Activated B cell treated with CpG ODN at 0.5 μM for 24 hours (primary cell): Measurements from ENCODE around the gene HACD4. TPM values are rescaled to one million over a fixed set of nuclear protein-coding genes. Genes with fewer than 3 reads are reported as not detected.

ENCODE experiments used
- ATAC-seq: fragments of 200-7000 bp; cut with Tn5 transposase; one replicate; pipeline ENCODE4 v1.10.0; 2021; ENCODE audit warnings: low read depth, mild to moderate bottlenecking, moderate library complexity
- CTCF ChIA-PET: fragments of 350-600 bp; sonication (Branson Sonifier 250); formaldehyde crosslinking; loops from one replicate; lab custom pipeline; 2021; ENCODE audit warnings: antibody characterized with exemption; lab: Charles Lee
- POLR2A ChIA-PET: fragments of 350-600 bp; sonication (Branson Sonifier 250); formaldehyde crosslinking; loops from one replicate; lab custom pipeline; 2021; ENCODE audit warnings: antibody characterized with exemption; lab: Charles Lee
- DNase-seq: peaks from one replicate; pipeline ENCODE4 v3.0.0; 2022
- H3K27ac Mint-ChIP-seq: one replicate; pipeline ENCODE4 v1.8.0; 2020; ENCODE audit warnings: mixed read lengths
- H3K27me3 Mint-ChIP-seq: one replicate; pipeline ENCODE4 v1.8.0; 2021; ENCODE audit warnings: mixed read lengths
- H3K36me3 Mint-ChIP-seq: one replicate; pipeline ENCODE4 v1.8.0; 2021; ENCODE audit warnings: low read depth, mixed read lengths
- H3K4me1 Mint-ChIP-seq: one replicate; pipeline ENCODE4 v1.8.0; 2021; ENCODE audit warnings: mixed read lengths
- H3K4me3 Mint-ChIP-seq: one replicate; pipeline ENCODE4 v1.8.0; 2020; ENCODE audit warnings: mild to moderate bottlenecking, mixed read lengths
- H3K9me3 Mint-ChIP-seq: one replicate; pipeline ENCODE4 v1.8.0; 2020; ENCODE audit warnings: mixed read lengths
- intact Hi-C: fragments of 100-400 bp; cut with micrococcal nuclease; formaldehyde crosslinking; loops from one replicate; pipeline ENCODE4 v1.15.1; 2024
- total RNA-seq: library from RNA; stranded (reverse); gene quantifications from 2 replicates; pipeline ENCODE4 v1.2.3, GENCODE V29; 2022
- TF ChIP-seq, protein P1 (sequence below): fragments of 200-600 bp; IDR thresholded peaks from one replicate; pipeline ENCODE4 v1.8.0; 2022; ENCODE audit warnings: antibody characterized with exemption, mild to moderate bottlenecking

The HACD4 gene, protein sequence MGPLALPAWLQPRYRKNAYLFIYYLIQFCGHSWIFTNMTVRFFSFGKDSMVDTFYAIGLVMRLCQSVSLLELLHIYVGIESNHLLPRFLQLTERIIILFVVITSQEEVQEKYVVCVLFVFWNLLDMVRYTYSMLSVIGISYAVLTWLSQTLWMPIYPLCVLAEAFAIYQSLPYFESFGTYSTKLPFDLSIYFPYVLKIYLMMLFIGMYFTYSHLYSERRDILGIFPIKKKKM
- total RNA-seq = 3.3 and 4.1 TPM in 2 replicates

DNA sequence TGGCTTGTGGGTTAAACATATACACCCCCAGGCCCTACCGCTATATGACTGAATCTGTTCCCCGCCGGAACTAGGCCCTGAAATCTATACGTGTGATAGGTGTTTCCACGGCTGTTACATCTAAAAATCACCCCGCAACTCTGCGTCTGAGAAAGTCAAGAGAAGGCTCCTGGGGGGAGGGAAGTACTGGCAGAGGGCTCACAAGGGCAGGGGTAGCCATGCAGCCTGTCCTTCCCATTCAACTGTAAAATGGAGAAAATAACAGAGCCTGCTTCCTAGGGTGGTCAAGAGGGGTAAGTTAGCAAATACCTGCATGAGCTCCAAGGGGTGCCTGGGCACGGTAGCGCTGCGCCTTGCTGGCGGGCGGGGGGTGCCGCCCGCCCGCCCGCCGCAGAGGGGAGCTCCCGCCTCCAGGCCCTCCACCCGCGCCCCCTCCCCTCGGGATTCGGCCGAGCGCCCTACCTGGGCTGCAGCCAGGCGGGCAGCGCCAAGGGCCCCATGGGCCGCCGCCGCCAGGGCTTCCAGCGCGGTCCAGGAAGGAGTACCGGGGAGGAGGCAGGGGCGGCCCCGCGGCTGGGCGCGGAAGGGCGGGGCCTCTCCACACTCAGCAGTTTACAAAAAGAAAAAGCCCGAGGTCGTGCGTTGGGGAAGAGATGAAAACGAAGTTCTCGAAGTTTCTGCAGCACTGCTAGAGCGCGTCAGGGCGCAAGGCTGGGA is at the start of gene HACD4:
Gene HACD4 (minus strand): TSS at position 550 of the 717 bp plus-strand sequence. CDS start 50 bp downstream, at position 500.
- POLR2A ChIA-PET = interaction anchor here (1.4 to 1.6 kb wide), 2 partner anchors 9 to 13 kb away, joined by 5 read pairs; no protein-coding TSS in a partner anchor
- ATAC-seq (peak; percentile 78), DNase-seq (peak; percentile 59)
- CTCF ChIA-PET = no interaction called here
- H3K36me3 Mint-ChIP-seq = peaks cover 7% of the 10 kb centered on the region
- H3K4me1 Mint-ChIP-seq = peaks cover 17% of the 10 kb centered on the region
- intact Hi-C loops = loop anchor here (1.0 to 10.0 kb wide), 4 partner anchors 66 to 774 kb away; partner anchors contain the start of genes FOCAD, MLLT3 and MTAP
- TF ChIP-seq, protein P1, sequence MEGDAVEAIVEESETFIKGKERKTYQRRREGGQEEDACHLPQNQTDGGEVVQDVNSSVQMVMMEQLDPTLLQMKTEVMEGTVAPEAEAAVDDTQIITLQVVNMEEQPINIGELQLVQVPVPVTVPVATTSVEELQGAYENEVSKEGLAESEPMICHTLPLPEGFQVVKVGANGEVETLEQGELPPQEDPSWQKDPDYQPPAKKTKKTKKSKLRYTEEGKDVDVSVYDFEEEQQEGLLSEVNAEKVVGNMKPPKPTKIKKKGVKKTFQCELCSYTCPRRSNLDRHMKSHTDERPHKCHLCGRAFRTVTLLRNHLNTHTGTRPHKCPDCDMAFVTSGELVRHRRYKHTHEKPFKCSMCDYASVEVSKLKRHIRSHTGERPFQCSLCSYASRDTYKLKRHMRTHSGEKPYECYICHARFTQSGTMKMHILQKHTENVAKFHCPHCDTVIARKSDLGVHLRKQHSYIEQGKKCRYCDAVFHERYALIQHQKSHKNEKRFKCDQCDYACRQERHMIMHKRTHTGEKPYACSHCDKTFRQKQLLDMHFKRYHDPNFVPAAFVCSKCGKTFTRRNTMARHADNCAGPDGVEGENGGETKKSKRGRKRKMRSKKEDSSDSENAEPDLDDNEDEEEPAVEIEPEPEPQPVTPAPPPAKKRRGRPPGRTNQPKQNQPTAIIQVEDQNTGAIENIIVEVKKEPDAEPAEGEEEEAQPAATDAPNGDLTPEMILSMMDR = no peak
- H3K27me3 Mint-ChIP-seq = no peaks in the 10 kb centered on the region
- peak within 1 kb of the TSS; percentile 81 for H3K4me3 Mint-ChIP-seq
- H3K27ac Mint-ChIP-seq = peak within 1 kb of the TSS; percentile 70
- no peaks in the 10 kb centered on the region for H3K9me3 Mint-ChIP-seq

DNA sequence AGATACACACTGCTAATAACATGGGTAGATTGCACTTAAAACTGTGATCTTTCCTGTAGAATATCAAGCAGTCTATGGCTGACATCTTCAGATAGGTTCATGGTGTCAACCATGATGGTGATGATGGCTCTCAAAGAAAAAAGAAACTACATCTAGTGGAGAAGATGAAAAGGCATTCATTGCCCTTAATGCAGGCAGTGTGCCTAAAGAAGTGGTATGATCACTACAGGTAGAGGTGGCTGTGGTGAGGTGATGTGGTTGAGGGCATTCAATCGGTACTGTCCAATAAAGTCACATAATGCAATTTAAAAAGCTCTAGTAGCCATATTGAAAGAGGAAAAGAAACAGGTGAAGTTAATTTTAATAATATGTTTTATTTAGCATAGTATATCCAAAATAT is 49.4 kb upstream of the HACD4 start:
- intact Hi-C loops = no loop called here
- H3K4me3 Mint-ChIP-seq = no peak overlapping the region
- TF ChIP-seq, protein P1 = no peak
- ChIA-PET CTCF (no interaction called here), POLR2A (no interaction called here)
- ATAC-seq = no peak
- peaks cover 5% of the 10 kb centered on the region for H3K9me3 Mint-ChIP-seq
- H3K4me1 Mint-ChIP-seq = peaks cover 3% of the 10 kb centered on the region
- H3K27ac Mint-ChIP-seq = no peak overlapping the region
- no peaks in the 10 kb centered on the region for H3K36me3 Mint-ChIP-seq
- peaks cover 2% of the 10 kb centered on the region for H3K27me3 Mint-ChIP-seq
- no peak for DNase-seq

DNA sequence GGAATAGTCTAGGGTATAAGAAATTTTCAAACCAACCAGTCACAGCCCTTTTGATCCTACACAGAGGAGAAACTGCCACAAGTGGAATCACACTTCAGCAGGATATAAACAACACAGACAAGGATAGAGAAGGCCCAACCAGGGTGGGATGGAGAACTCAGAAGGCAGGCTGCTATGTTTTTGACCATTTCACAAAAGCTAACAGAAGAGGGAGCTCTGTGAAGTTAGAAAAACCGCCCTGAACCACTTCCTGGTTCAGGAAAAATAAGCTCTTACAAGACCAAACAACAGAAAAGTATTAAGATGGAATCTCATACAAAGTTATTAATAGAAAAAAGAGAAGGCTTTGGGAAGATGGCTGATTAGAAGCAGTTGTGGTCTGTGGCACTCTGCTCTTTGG is 47.3 kb upstream of the HACD4 start:
- Mint-ChIP-seq H3K4me1 (peaks cover 3% of the 10 kb centered on the region), H3K4me3 (no peak overlapping the region), H3K27me3 (peaks cover 2% of the 10 kb centered on the region), H3K9me3 (peaks cover 3% of the 10 kb centered on the region), H3K27ac (no peak overlapping the region), H3K36me3 (no peaks in the 10 kb centered on the region)
- ATAC-seq (no peak), DNase-seq (no peak)
- ChIA-PET POLR2A (no interaction called here), CTCF (interaction anchor here (2.9 kb wide), 1 partner anchor 33 kb away, joined by 21 read pairs; no protein-coding TSS in a partner anchor)
- intact Hi-C loops = no loop called here
- TF ChIP-seq, protein P1 = no peak

DNA sequence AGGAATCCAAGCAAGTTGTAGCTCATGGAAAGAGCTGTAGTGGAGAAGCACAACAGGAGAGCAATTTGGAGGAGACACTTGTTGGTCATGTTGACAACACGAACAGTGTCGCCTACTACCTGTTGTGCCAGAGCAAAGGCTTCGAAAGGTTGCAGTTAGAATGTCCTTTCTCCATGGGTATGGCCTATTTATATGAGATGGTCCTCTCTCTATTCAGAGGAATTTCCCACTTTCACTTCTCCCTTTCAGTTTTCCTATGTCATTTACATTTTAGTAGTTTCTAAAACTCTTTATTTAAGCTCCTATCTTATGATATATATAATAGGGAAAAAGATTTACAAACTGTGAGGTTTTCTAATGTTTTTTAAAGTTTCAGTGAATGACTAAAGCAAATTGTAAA is 46.3 kb upstream of the HACD4 start, which contains the start of gene IFNB1:
Gene IFNB1 (minus strand): TSS at position 162 of the 400 bp plus-strand sequence. CDS start 73 bp downstream, at position 89.
- DNase-seq (no peak), ATAC-seq (no peak)
- intact Hi-C loops = no loop called here
- H3K4me3 Mint-ChIP-seq = no peak within 1 kb of the TSS
- POLR2A ChIA-PET = no interaction called here
- H3K36me3 Mint-ChIP-seq = no peaks in the 10 kb centered on the region
- H3K27me3 Mint-ChIP-seq = peaks cover 2% of the 10 kb centered on the region
- H3K9me3 Mint-ChIP-seq = peaks cover 3% of the 10 kb centered on the region
- TF ChIP-seq, protein P1 = no peak
- peaks cover 3% of the 10 kb centered on the region for H3K4me1 Mint-ChIP-seq
- H3K27ac Mint-ChIP-seq = no peak within 1 kb of the TSS
- CTCF ChIA-PET = interaction anchor here (2.9 kb wide), 1 partner anchor 34 kb away, joined by 21 read pairs; no protein-coding TSS in a partner anchor

DNA sequence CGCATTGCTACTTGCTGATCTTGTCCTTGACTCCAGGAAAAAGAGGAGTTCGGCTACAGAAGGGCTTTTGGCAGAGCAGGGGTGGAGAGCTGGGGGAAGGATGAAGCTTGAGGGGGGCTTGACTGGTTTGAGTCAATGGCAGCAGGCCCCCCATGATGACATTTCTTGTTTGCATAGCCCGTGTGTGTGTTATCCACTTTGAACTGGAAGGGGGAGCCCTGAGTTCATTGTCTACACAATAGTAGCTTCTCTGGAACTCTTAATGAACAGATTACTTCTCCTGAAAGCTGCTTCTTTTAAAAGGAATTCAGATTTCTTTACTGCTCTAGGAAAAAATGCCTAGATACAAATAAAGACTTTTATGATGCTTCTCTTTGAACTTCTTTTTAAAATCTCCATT is 44.0 kb upstream of the HACD4 start:
- Mint-ChIP-seq H3K27ac (no peak overlapping the region), H3K36me3 (no peaks in the 10 kb centered on the region), H3K27me3 (peaks cover 3% of the 10 kb centered on the region), H3K9me3 (peaks cover 3% of the 10 kb centered on the region), H3K4me1 (no peaks in the 10 kb centered on the region), H3K4me3 (no peak overlapping the region)
- TF ChIP-seq, protein P1 = no peak
- ChIA-PET CTCF (no interaction called here), POLR2A (no interaction called here)
- intact Hi-C loops = no loop called here
- DNase-seq (no peak), ATAC-seq (no peak)
